PC-3 (cell line): ENCODE data around the gene RALB. TPM values are rescaled to one million over a fixed set of nuclear protein-coding genes. Genes with fewer than 3 reads are reported as not detected.

ENCODE experiments used
- ATAC-seq: fragments of 200-7000 bp; cut with Tn5 transposase; 2 replicates; pipeline ENCODE4 v1.9.1; 2020; ENCODE audit warnings: mild to moderate bottlenecking, moderate library complexity
- BruUV-seq: library from RNA; stranded (reverse); fragments of 400-500 nt; replicated peaks from 2 replicates; lab custom pipeline; 2021; lab: Mats Ljungman, UMichigan
- CTCF ChIA-PET: fragments of 300-600 bp; sonication (Branson Sonifier 250); formaldehyde crosslinking; loops from one replicate; lab custom pipeline; 2022; ENCODE audit warnings: antibody characterized with exemption; lab: Charles Lee
- POLR2A ChIA-PET: fragments of 300-600 bp; sonication (Branson Sonifier 250); formaldehyde crosslinking; loops from one replicate; lab custom pipeline; 2022; ENCODE audit warnings: antibody characterized with exemption; ENCODE audit not compliant: unreplicated experiment; lab: Charles Lee
- DNase-seq: peaks from one replicate; pipeline ENCODE4 v3.0.0-alpha.2; 2015
- H2AFZ ChIP-seq: fragments of 300-600 bp; sonication (generic); 2 replicates; pipeline ENCODE4 v1.6.0; 2016; ENCODE audit warnings: antibody characterized with exemption, low read length
- H3F3A ChIP-seq: fragments of 300-600 bp; sonication (generic); one replicate; pipeline ENCODE4 v1.6.0; 2017; ENCODE audit warnings: antibody characterized with exemption, low read length, control low read depth, mild to moderate bottlenecking; ENCODE audit not compliant: unreplicated experiment
- H3K27ac ChIP-seq: fragments of 300-600 bp; sonication (generic); 2 replicates; pipeline ENCODE4 v1.5.1; 2016; ENCODE audit warnings: mild to moderate bottlenecking, low read length
- H3K27me3 ChIP-seq: fragments of 300-600 bp; sonication (generic); 2 replicates; pipeline ENCODE4 v1.6.1; 2016; ENCODE audit warnings: low read length, mixed read lengths
- H3K36me3 ChIP-seq: fragments of 300-600 bp; sonication (generic); 2 replicates; pipeline ENCODE4 v1.6.1; 2016; ENCODE audit warnings: low read depth, mixed run types, low read length, mixed read lengths
- H3K4me1 ChIP-seq: fragments of 300-600 bp; sonication (generic); 2 replicates; pipeline ENCODE4 v1.5.1; 2016; ENCODE audit warnings: low read length; ENCODE audit not compliant: insufficient read depth
- H3K4me2 ChIP-seq: fragments of 300-600 bp; sonication (generic); 2 replicates; pipeline ENCODE4 v1.6.0; 2016; ENCODE audit warnings: low read length
- H3K4me3 ChIP-seq: fragments of 300-600 bp; sonication (generic); 2 replicates; pipeline ENCODE4 v1.5.1; 2016; ENCODE audit warnings: mild to moderate bottlenecking, low read length, mixed read lengths
- H3K79me2 ChIP-seq: fragments of 300-600 bp; sonication (generic); 2 replicates; pipeline ENCODE4 v1.6.1; 2017; ENCODE audit warnings: low read length, mixed read lengths
- H3K9ac ChIP-seq: fragments of 300-600 bp; sonication (generic); 2 replicates; pipeline ENCODE4 v1.6.0; 2016; ENCODE audit warnings: mild to moderate bottlenecking, low read length
- H3K9me2 ChIP-seq: fragments of 300-600 bp; sonication (generic); replicated peaks from 2 replicates; pipeline ENCODE4 v1.6.1; 2016; ENCODE audit warnings: mixed run types, low read length, mixed read lengths
- H3K9me3 ChIP-seq: fragments of 300-600 bp; sonication (generic); 2 replicates; pipeline ENCODE4 v1.6.1; 2016; ENCODE audit warnings: low read length, mixed read lengths
- H4K20me1 ChIP-seq: fragments of 300-600 bp; sonication (generic); 2 replicates; pipeline ENCODE4 v1.6.1; 2016; ENCODE audit warnings: low read length, mixed read lengths
- EZH2 ChIP-seq: fragments of 300-600 bp; sonication (generic); IDR thresholded peaks from one replicate; pipeline ENCODE4 v1.6.1; 2017; ENCODE audit warnings: antibody characterized with exemption, mild to moderate bottlenecking, low read length; ENCODE audit not compliant: unreplicated experiment
- EZH2phosphoT487 ChIP-seq: fragments of 300-600 bp; sonication (generic); IDR thresholded peaks from 2 replicates; pipeline ENCODE4 v1.6.1; 2018; ENCODE audit warnings: mild to moderate bottlenecking, antibody characterized with exemption, low read length, borderline replicate concordance
- intact Hi-C: fragments of 100-400 bp; cut with micrococcal nuclease; formaldehyde crosslinking; loops from 2 replicates; pipeline ENCODE4 v1.9.0; 2023
- total RNA-seq: library from RNA; depleted of rRNA; stranded (reverse); fragments of >200 nt; gene quantifications from 2 replicates; pipeline ENCODE4 v1.2.3, GENCODE V29; 2014
- TF ChIP-seq, protein P1 (sequence below): fragments of 300-600 bp; sonication (generic); conservative IDR thresholded peaks from 2 replicates; pipeline ENCODE4 v1.5.1; 2017; ENCODE audit warnings: antibody characterized with exemption, low read depth, mild to moderate bottlenecking, low read length

Gene RALB
- total RNA-seq, 1 experiment from 2014 or later = 57.9 TPM

GRCh38 chr2:120317180-120317533 lies 64.5 kb downstream of the RALB start:
- Histone ChIP-seq H3K4me2 (no peak overlapping the region), H3F3A (no peaks in the 10 kb centered on the region), H3K4me3 (no peak overlapping the region), H3K36me3 (no peaks in the 10 kb centered on the region), H3K9me3 (no peaks in the 10 kb centered on the region), H4K20me1 (no peaks in the 10 kb centered on the region), H3K79me2 (no peaks in the 10 kb centered on the region), H3K4me1 (peaks cover 4% of the 10 kb centered on the region; the same call in 1 of the 2 replicates), H3K9me2 (no peaks in the 10 kb centered on the region), H3K27ac (no peak overlapping the region), H3K9ac (no peak overlapping the region), H3K27me3 (no peaks in the 10 kb centered on the region), H2AFZ (no peak overlapping the region)
- POLR2A ChIA-PET = no interaction called here
- BruUV-seq = no TSS peak
- CTCF ChIA-PET = no interaction called here
- ATAC-seq = no peak
- intact Hi-C loops = no loop called here
- TF ChIP-seq, protein P1, sequence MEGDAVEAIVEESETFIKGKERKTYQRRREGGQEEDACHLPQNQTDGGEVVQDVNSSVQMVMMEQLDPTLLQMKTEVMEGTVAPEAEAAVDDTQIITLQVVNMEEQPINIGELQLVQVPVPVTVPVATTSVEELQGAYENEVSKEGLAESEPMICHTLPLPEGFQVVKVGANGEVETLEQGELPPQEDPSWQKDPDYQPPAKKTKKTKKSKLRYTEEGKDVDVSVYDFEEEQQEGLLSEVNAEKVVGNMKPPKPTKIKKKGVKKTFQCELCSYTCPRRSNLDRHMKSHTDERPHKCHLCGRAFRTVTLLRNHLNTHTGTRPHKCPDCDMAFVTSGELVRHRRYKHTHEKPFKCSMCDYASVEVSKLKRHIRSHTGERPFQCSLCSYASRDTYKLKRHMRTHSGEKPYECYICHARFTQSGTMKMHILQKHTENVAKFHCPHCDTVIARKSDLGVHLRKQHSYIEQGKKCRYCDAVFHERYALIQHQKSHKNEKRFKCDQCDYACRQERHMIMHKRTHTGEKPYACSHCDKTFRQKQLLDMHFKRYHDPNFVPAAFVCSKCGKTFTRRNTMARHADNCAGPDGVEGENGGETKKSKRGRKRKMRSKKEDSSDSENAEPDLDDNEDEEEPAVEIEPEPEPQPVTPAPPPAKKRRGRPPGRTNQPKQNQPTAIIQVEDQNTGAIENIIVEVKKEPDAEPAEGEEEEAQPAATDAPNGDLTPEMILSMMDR = no peak
- no peak for TF ChIP-seq EZH2phosphoT487
- TF ChIP-seq EZH2 = no peak
- no peak for DNase-seq

- CTCF ChIA-PET = no interaction called here
- no peaks in the 10 kb centered on the region for H3K36me3 ChIP-seq
- DNase-seq (no peak), ATAC-seq (no peak)
- H3K9me3 ChIP-seq = no peaks in the 10 kb centered on the region
- H3F3A ChIP-seq = no peaks in the 10 kb centered on the region
- BruUV-seq = no TSS peak
- no peak overlapping the region for H3K4me3 ChIP-seq
- H3K4me1 ChIP-seq = no peaks in the 10 kb centered on the region; the same call in 1 of the 2 replicates
- no peak overlapping the region for H3K27ac ChIP-seq
- H3K9ac ChIP-seq = no peak overlapping the region
- no peaks in the 10 kb centered on the region for H3K9me2 ChIP-seq
- no peaks in the 10 kb centered on the region for H3K27me3 ChIP-seq
- no peaks in the 10 kb centered on the region for H4K20me1 ChIP-seq
- POLR2A ChIA-PET = no interaction called here
- TF ChIP-seq EZH2 (no peak), EZH2phosphoT487 (no peak)
- TF ChIP-seq, protein P1 = no peak
- H3K79me2 ChIP-seq = no peaks in the 10 kb centered on the region
- intact Hi-C loops = no loop called here
- no peak overlapping the region for H2AFZ ChIP-seq
- no peak overlapping the region for H3K4me2 ChIP-seq
Measured at GRCh38 chr2:120317916-120318315, 65.3 kb downstream of the RALB start.

DNA sequence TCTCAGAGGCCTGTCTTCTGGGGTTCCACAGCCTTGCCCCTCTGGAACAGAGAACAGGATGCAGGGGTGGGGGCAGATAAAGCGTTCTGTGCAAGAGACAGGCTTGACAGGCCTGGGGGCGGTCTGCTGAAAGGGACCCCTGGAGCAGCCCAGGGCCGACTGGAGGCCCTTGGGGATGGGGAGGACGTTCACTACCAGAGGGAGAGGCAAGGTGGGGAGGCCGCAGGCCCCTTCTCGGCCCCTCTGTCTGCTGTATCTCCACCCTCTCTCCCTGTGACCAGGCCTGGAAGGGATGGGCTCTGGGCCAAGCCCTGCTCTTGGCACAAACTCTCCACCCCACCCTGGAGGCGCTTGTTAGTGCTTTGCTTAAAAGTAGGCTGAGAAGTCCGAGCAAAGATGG lies 66.0 kb downstream of the RALB start:
- no peak for TF ChIP-seq EZH2phosphoT487
- no peak for TF ChIP-seq EZH2
- TF ChIP-seq, protein P1 = no peak
- intact Hi-C loops = no loop called here
- Histone ChIP-seq H3F3A (no peaks in the 10 kb centered on the region), H4K20me1 (no peaks in the 10 kb centered on the region), H3K4me3 (no peak overlapping the region), H3K27me3 (no peaks in the 10 kb centered on the region), H3K9ac (no peak overlapping the region), H3K4me1 (no peaks in the 10 kb centered on the region; the same call in 1 of the 2 replicates), H3K79me2 (no peaks in the 10 kb centered on the region), H2AFZ (no peak overlapping the region), H3K9me3 (no peaks in the 10 kb centered on the region), H3K9me2 (no peaks in the 10 kb centered on the region), H3K36me3 (no peaks in the 10 kb centered on the region), H3K4me2 (no peak overlapping the region), H3K27ac (no peak overlapping the region)
- DNase-seq (no peak), ATAC-seq (no peak)
- ChIA-PET POLR2A (no interaction called here), CTCF (no interaction called here)
- BruUV-seq = no TSS peak
